GM12874 (cell line): ENCODE data around the gene KANSL3.

Source experiments
- CTCF ChIP-seq: IDR thresholded peaks from 2 replicates; pipeline ENCODE4 v1.5.1; 2011; ENCODE audit warnings: low read depth, mild to moderate bottlenecking, control low read depth, low read length, moderate library complexity; ENCODE audit not compliant: insufficient read depth

KANSL3 gene

DNA sequence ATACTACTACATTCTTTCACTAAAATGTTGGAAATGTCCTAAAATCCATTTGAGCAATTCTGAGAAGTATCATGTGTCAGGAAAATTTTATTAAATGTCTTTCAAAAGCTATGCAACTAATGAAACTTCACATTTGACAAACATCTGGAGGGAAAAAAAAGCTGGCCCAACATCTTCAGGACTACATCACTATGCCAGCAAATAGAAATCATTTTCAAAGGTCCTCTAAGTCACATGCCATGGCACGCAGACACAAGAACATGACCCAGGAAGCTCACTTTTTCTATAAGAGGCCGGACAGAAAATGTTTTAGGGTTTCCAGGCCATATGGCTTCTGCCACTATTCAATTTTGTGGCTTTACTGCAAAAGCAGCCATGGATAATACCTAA is 11.6 kb downstream of the KANSL3 start:
- TF ChIP-seq CTCF, result no peak

- TF ChIP-seq CTCF, result no peak
Observed at GRCh38 chr2:96625571-96626552, 12.2 kb downstream of the KANSL3 start.

- TF ChIP-seq CTCF, result no peak
Observed at GRCh38 chr2:96623116-96623515, 15.0 kb downstream of the KANSL3 start.

GRCh38 chr2:96622544-96622943 is 15.6 kb downstream of the KANSL3 start:
- TF ChIP-seq CTCF, result no peak

GRCh38 chr2:96618596-96619283 is 19.4 kb downstream of the KANSL3 start:
- no peak for TF ChIP-seq CTCF

DNA sequence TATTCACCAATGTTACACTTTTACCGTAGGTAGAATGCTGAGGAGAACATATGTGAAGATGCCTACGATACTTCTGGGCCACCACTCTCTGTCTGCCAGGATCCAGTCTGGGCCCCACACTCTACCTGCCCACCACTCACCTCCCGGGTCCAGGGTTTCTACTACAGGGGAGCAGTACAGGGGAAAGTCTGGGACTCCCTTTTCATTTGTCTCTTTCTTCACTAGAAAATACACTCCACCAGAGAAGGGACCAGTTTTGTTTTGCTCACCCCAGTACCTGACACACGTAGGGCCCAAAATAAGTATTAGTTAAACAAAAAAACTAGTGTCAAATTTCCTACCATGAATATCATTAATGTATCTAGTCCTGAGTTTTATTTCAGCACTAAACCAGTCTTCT is 21.1 kb downstream of the KANSL3 start:
- TF ChIP-seq CTCF, result no peak

- TF ChIP-seq CTCF, result no peak
Observed at GRCh38 chr2:96616535-96616934, 21.6 kb downstream of the KANSL3 start.
